ENCODE results near the gene EGLN3.
"Not testable (repeated sequence)": the region's sequence is repeated elsewhere in the genome, so short reads cannot be mapped to it uniquely, and the experiment has no call there.

The EGLN3 gene

DNA sequence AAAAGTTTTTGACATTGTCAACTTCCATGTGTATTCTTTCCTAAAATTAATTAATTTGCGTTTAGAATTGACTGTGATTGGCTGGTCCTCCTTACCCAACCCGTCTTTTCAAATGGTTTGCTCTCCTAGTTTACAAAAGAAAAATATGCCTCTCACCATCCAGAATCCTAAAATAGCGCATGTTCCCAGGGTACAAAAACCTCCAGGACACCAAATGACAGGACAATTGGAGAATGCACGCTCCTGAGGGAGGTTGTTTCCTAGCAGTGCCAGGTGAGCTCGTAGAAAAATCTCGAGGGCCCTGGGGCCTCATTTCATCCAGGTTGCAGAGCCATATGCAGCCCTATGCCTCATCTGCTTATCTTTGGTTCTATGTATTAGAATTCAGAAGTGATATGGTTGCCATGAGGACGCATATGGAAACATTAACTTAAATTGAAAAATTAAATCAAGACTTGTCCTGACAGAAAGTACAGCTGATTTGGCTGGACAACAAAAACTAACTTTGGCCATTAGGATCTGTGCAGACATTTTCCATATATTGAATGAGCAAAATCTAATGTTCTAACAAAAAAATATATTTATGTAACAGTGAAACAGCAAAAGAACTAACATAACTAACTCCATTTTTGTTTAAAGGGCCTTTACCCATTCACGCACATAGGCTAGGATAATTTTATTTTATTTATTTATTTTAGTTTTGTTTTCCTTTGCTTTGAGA is 28.2 kb upstream of the EGLN3 start:
- no peak for DNase-seq (ENCODE audit: low spot score)
- TF ChIP-seq, protein P1, sequence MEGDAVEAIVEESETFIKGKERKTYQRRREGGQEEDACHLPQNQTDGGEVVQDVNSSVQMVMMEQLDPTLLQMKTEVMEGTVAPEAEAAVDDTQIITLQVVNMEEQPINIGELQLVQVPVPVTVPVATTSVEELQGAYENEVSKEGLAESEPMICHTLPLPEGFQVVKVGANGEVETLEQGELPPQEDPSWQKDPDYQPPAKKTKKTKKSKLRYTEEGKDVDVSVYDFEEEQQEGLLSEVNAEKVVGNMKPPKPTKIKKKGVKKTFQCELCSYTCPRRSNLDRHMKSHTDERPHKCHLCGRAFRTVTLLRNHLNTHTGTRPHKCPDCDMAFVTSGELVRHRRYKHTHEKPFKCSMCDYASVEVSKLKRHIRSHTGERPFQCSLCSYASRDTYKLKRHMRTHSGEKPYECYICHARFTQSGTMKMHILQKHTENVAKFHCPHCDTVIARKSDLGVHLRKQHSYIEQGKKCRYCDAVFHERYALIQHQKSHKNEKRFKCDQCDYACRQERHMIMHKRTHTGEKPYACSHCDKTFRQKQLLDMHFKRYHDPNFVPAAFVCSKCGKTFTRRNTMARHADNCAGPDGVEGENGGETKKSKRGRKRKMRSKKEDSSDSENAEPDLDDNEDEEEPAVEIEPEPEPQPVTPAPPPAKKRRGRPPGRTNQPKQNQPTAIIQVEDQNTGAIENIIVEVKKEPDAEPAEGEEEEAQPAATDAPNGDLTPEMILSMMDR (IDR thresholded peaks at IDR 0.05; ENCODE audit: extremely low read depth, insufficient read depth, missing control alignments), result no peak
- in situ Hi-C loops (cut with MboI; ENCODE audit: low pct_unique_long_range_greater_than_20kb, low sequenced_read_pairs, unreplicated experiment), result no loop called here

DNA sequence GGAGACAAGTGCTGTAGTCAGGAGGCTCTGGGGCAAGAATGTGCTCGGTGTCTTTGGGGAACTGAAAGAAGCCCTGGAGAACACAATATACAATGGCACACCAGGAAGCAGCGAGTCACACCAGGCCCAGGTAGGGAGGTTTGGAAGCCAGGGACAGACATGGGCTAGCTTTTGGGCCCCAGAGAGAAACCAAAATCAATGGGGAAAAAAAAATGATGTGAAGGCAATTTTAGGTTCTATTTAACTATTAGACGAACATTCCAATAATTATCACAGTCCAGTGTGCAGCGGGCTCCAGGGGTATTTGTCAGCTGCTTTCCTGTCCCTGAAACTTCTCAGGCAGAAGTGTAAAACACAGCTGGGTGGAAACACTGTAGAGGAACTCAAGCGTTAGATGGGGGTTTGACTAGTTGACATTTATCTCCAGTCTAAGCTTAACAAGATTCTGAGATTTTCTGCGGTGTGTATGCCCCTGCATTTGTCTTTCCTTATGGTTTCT is 21.8 kb upstream of the EGLN3 start:
- TF ChIP-seq, protein P1 (IDR thresholded peaks at IDR 0.05; ENCODE audit: extremely low read depth, insufficient read depth, missing control alignments), result no peak
- no peak for DNase-seq (ENCODE audit: low spot score)
- in situ Hi-C loops (cut with MboI; ENCODE audit: low pct_unique_long_range_greater_than_20kb, low sequenced_read_pairs, unreplicated experiment), result no loop called here

DNA sequence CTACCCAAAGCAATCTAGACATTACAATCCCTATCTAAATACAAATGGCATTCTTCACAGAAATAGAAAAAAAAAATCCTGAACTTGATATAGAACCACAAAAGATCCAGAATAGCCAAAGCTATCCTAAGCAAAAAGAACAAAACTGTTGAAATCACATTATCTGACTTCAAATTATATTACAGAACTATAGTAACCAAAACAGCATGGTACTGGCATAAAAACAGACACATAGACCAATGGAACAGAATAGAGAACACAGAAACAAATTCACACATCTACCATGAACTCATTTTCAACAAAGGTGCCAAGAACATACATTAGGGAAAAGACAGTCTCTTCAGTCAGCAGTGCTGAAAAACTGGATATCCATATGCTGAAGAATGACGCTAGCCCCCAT is 19.0 kb upstream of the EGLN3 start:
- in situ Hi-C loops (cut with MboI; ENCODE audit: low pct_unique_long_range_greater_than_20kb, low sequenced_read_pairs, unreplicated experiment); DNase-seq (ENCODE audit: low spot score): not testable (repeated sequence)

DNA sequence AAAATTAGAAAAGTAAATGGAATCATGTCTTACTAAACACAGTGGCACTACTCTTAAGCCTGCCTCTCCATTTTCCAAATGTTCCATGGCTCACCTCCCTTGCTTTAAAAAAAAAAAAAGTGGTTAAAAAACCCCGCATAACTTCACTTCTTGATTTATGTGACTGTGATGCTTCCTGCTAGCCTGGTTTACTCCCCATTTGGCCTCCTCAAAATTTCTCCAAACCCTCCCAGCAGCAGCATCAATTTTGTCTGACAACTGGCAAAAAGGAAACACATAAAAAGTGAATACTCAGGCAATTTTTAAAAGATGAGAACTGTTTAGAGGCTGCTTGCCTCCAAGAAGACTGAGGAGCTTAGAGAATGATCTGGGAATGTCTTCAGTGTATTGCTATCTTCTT is 17.8 kb upstream of the EGLN3 start:
- no peak for DNase-seq (ENCODE audit: low spot score)
- TF ChIP-seq, protein P1 (IDR thresholded peaks at IDR 0.05; ENCODE audit: extremely low read depth, insufficient read depth, missing control alignments), result no peak
- in situ Hi-C loops (cut with MboI; ENCODE audit: low pct_unique_long_range_greater_than_20kb, low sequenced_read_pairs, unreplicated experiment), result no loop called here

DNA sequence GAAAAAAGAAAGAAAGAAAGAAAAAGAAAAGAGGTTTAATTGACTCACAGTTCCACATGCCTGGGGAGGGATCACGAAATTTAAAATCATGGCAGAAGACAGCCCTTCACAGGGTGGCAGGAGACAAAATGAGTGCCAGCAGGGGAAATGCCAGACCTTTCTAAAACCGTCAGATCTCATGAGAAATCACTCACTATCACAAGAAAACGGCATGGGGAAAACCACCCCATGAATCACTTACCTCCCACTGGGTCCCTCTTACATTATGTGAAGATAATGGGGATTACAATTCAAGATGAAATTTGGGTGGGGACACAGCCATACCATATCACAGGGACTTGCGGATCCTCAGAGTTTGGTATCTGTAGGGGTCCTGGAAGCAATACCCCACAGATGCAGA is 16.3 kb upstream of the EGLN3 start:
- in situ Hi-C loops (cut with MboI; ENCODE audit: low pct_unique_long_range_greater_than_20kb, low sequenced_read_pairs, unreplicated experiment), result no loop called here
- no peak for DNase-seq (ENCODE audit: low spot score)
- TF ChIP-seq, protein P1 (IDR thresholded peaks at IDR 0.05; ENCODE audit: extremely low read depth, insufficient read depth, missing control alignments), result no peak

DNA sequence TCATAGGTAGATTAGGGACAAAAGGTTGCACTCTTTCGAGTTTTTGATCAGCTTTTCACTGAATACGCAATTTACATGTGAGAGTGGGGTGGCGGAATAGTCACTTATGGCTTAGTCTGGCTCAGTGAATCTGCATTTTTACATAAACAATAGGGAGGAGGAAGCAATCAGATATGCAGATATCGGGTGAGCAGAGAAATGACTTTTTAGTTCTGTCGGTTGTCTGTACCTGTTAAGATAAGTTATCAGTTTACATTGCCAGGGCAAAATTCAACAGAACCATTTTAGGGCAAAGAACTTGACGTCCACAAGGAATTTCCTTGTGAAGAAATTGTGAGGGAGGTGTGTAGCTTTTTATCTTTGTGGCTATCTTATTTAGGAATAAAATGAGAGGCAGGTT is 15.4 kb upstream of the EGLN3 start:
- TF ChIP-seq, protein P1 (IDR thresholded peaks at IDR 0.05; ENCODE audit: extremely low read depth, insufficient read depth, missing control alignments), result no peak
- no peak for DNase-seq (ENCODE audit: low spot score)
- in situ Hi-C loops (cut with MboI; ENCODE audit: low pct_unique_long_range_greater_than_20kb, low sequenced_read_pairs, unreplicated experiment), result no loop called here

DNA sequence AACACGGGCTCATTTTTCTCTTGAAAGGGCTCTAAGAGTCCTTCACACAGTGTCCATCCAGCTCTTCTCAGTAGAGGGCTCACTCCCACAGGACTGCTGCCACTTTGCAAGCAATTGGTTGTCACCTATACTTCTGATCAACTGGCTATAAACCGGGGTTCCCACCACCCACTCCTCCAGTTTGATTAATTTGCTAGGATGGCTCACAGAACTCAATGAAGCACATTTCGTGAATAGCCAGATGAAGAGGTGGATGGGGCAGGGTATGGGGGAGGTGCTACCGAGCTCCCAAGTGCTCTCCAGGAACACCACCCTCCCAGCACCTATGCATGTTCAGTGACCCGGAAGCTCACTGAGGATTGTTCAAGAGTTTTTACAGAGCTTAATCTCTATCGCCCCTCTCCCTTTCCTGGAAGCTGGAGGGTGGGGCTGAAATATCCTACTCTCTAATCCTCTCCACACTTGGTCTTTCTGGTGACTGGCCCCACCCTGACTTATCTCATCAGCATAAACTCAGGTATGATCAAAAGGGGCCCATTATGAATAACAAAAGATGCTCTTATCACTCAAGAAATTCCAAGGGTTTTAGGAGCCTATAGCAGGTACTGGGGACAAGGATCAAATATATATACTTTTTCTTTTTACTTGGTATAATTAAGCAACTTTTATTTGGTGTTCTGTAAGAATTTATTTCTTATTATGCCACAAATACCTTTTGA is 13.9 kb upstream of the EGLN3 start:
- in situ Hi-C loops (cut with MboI; ENCODE audit: low pct_unique_long_range_greater_than_20kb, low sequenced_read_pairs, unreplicated experiment), result no loop called here
- DNase-seq (ENCODE audit: low spot score), result no peak
- TF ChIP-seq, protein P1 (IDR thresholded peaks at IDR 0.05; ENCODE audit: extremely low read depth, insufficient read depth, missing control alignments), result no peak
